Endothelial cell of umbilical vein (primary cell): ENCODE measurements around the gene PLK4. TPM values are rescaled to one million over a fixed set of nuclear protein-coding genes. Genes with fewer than 3 reads are reported as not detected.

Experiments used
- BruUV-seq: library from RNA; stranded (reverse); fragments of 400-500 nt; replicated peaks from 2 replicates; lab custom pipeline; 2021; lab: Mats Ljungman, UMichigan
- CTCF ChIA-PET: fragments of 300-600, 350-600 bp; sonication (Branson Sonifier 250); formaldehyde crosslinking; loops from one replicate; lab custom pipeline; 2021; ENCODE audit warnings: antibody characterized with exemption, inconsistent platforms; lab: Charles Lee
- POLR2A ChIA-PET: fragments of 300-600, 350-600 bp; sonication (Branson Sonifier 250); formaldehyde crosslinking; loops from one replicate; lab custom pipeline; 2021; ENCODE audit warnings: antibody characterized with exemption, inconsistent platforms; lab: Charles Lee
- DNase-seq: peaks from one replicate; pipeline ENCODE4 v3.0.0-alpha.2; 2011; ENCODE audit warnings: low read depth, low spot score
- FAIRE-seq: peaks from 2 replicates; lab custom pipeline; 2011; peaks lifted over from hg19 to GRCh38; lab: Jason Lieb, UNC
- H2AFZ ChIP-seq: 2 replicates; pipeline ENCODE4 v1.6.0; 2012; ENCODE audit warnings: low read depth, low read length, control low read depth, inconsistent platforms
- H3K27ac ChIP-seq: 2 replicates; pipeline ENCODE4 v1.5.1; 2011; ENCODE audit warnings: low read depth, mild to moderate bottlenecking, control low read depth, low read length, moderate library complexity; ENCODE audit not compliant: insufficient read depth
- H3K27me3 ChIP-seq, 2 experiments: 2 replicates each; pipeline versions ENCODE4 v1.6.0 to v1.6.1; 2011; ENCODE audit warnings: low read length in 2 of 2, mixed read lengths in 1 of 2; ENCODE audit not compliant: control insufficient read depth in 2 of 2, insufficient read depth in 2 of 2
- H3K36me3 ChIP-seq, 2 experiments: 2 replicates in 1 of 2; 3 replicates in 1 of 2; pipeline ENCODE4 v1.5.1; 2011; ENCODE audit warnings: low read length in 2 of 2, mild to moderate bottlenecking in 1 of 2, moderate library complexity in 1 of 2; ENCODE audit not compliant: control insufficient read depth in 2 of 2, insufficient read depth in 2 of 2; ENCODE audit errors: extremely low read depth in 1 of 2
- H3K4me1 ChIP-seq: 3 replicates; pipeline ENCODE4 v1.5.1; 2011; ENCODE audit warnings: mild to moderate bottlenecking, low read length; ENCODE audit not compliant: control insufficient read depth, insufficient read depth; ENCODE audit errors: extremely low read depth
- H3K4me2 ChIP-seq: 2 replicates; pipeline ENCODE4 v1.6.1; 2011; ENCODE audit warnings: low read length, control low read depth, mixed read lengths; ENCODE audit not compliant: insufficient read depth
- H3K4me3 ChIP-seq, 3 experiments: fragments of 200-600 bp in 1 of 3; sonication (generic), shearing (Covaris generic) in 1 of 3; replicated peaks in 1 of 3; 2 replicates each; pipeline ENCODE4 v1.5.1; 2011 to 2016; ENCODE audit warnings: control low read depth in 3 of 3, low read length in 3 of 3, mild to moderate bottlenecking in 2 of 3, inconsistent platforms in 1 of 3, low read depth in 1 of 3, moderate library complexity in 1 of 3; ENCODE audit not compliant: insufficient read depth in 1 of 3
- H3K79me2 ChIP-seq: 2 replicates; pipeline ENCODE4 v1.6.0; 2012; ENCODE audit warnings: low read length, inconsistent platforms; ENCODE audit not compliant: control insufficient read depth, insufficient read depth
- H3K9ac ChIP-seq: replicated peaks from 2 replicates; pipeline ENCODE3; 2011; ENCODE audit warnings: low read length, control low read depth; ENCODE audit not compliant: insufficient read depth; ENCODE audit errors: extremely low read depth
- H3K9me1 ChIP-seq: replicated peaks from 3 replicates; pipeline ENCODE4 v1.6.0; 2011; ENCODE audit warnings: mild to moderate bottlenecking, low read length; ENCODE audit not compliant: control insufficient read depth, insufficient read depth; ENCODE audit errors: extremely low read depth
- H3K9me3 ChIP-seq: replicated peaks from 2 replicates; pipeline ENCODE4 v1.5.1; 2012; ENCODE audit warnings: low read length, inconsistent platforms; ENCODE audit not compliant: control insufficient read depth, insufficient read depth
- H4K20me1 ChIP-seq: replicated peaks from 2 replicates; pipeline ENCODE3; 2011; ENCODE audit warnings: mild to moderate bottlenecking, low read length; ENCODE audit not compliant: control insufficient read depth, insufficient read depth; ENCODE audit errors: extremely low read depth
- CTCF ChIP-seq, 2 donors: IDR thresholded peaks; 1 replicate in 1 of 2; 2 replicates in 1 of 2; pipeline ENCODE4 v1.5.1; 2011; ENCODE audit warnings: low read length in 2 of 2, mild to moderate bottlenecking in 2 of 2, moderate library complexity in 2 of 2, control low read depth in 1 of 2, inconsistent platforms in 1 of 2, low read depth in 1 of 2; ENCODE audit not compliant: insufficient read depth in 1 of 2; ENCODE audit errors: extremely low read depth in 1 of 2
- EZH2 ChIP-seq: IDR thresholded peaks from 2 replicates; pipeline ENCODE4 v1.6.1; 2012; ENCODE audit warnings: borderline replicate concordance, low read depth, mild to moderate bottlenecking, moderate library complexity, low read length, inconsistent platforms; ENCODE audit not compliant: severe bottlenecking
- FOS ChIP-seq: IDR thresholded peaks from 2 replicates; pipeline ENCODE4 v1.6.1; 2011; ENCODE audit warnings: mild to moderate bottlenecking, low read length, moderate library complexity, borderline replicate concordance; ENCODE audit not compliant: insufficient read depth
- GATA2 ChIP-seq: IDR thresholded peaks from 2 replicates; pipeline ENCODE4 v1.7.0; 2011; ENCODE audit warnings: low read depth, mild to moderate bottlenecking, moderate library complexity, mixed read lengths, low read length; ENCODE audit not compliant: insufficient read length, insufficient read depth
- JUN ChIP-seq: IDR thresholded peaks from 2 replicates; pipeline ENCODE4 v1.6.1; 2011; ENCODE audit warnings: borderline replicate concordance, low read depth; ENCODE audit not compliant: insufficient read length, insufficient read depth
- MAX ChIP-seq: IDR thresholded peaks from 2 replicates; pipeline ENCODE4 v1.6.1; 2011; ENCODE audit not compliant: insufficient read depth, insufficient read length
- MYC ChIP-seq: IDR thresholded peaks from one replicate; pipeline ENCODE4 v1.6.1; 2011; ENCODE audit warnings: mild to moderate bottlenecking, low read depth, low read length
- POLR2A ChIP-seq: IDR thresholded peaks from 2 replicates; pipeline ENCODE4 v1.6.1; 2012; ENCODE audit warnings: low read depth, mild to moderate bottlenecking, control low read depth, low read length
- POLR2AphosphoS5 ChIP-seq: IDR thresholded peaks from 2 replicates; pipeline ENCODE4 v1.6.1; 2012; ENCODE audit warnings: low read depth, mild to moderate bottlenecking, control low read depth, low read length, moderate library complexity; ENCODE audit not compliant: insufficient read depth
- dilution Hi-C: fragments of 300-500 bp; cut with MboI; formaldehyde crosslinking; loops from one replicate; pipeline ENCODE4 v1.15.0; 2019; ENCODE audit warnings: low sequenced_read_pairs; ENCODE audit not compliant: extremely low pct_ligation_motif_present
- intact Hi-C: fragments of 100-400 bp; cut with micrococcal nuclease; formaldehyde crosslinking; loops from one replicate; pipeline ENCODE4 v1.10.0; 2022
- polyA plus RNA-seq, 4 experiments: library from polyadenylated mRNA; depleted of rRNA in 3 of 4; stranded (reverse) in 3 of 4; unstranded in 1 of 4; fragments of >200 nt; gene quantifications; 2 replicates each; pipeline versions ENCODE4 v1.2.1 to v1.2.3, GENCODE V29; 2011 to 2012; ENCODE audit warnings: missing spikeins in 1 of 4
- total RNA-seq: library from RNA; stranded (reverse); gene quantifications from 2 replicates; pipeline ENCODE4 v1.2.3, GENCODE V29; 2021

Gene PLK4
- total and polyA plus RNA-seq, 2 donors (not counting 3 experiments of a cell fraction or from before 2014, with no cell fraction given): 13.7 to 37.7 TPM

- dilution Hi-C loops (no loop called here), intact Hi-C loops (no loop called here)
- peaks cover 3% of the 10 kb centered on the region for H3K9me3 ChIP-seq
- POLR2A ChIA-PET: no interaction called here
- H4K20me1 ChIP-seq: no peaks in the 10 kb centered on the region
- FAIRE-seq (no peak), DNase-seq (no peak)
- no peak overlapping the region for H3K4me3 ChIP-seq
- no peak overlapping the region for H3K27ac ChIP-seq
- no peak overlapping the region for H2AFZ ChIP-seq
- TF ChIP-seq FOS (no peak), CTCF (IDR thresholded peaks at IDR 0.05; ENCODE audit: extremely low read depth in 1 of 2, insufficient read depth in 1 of 2, low read depth in 1 of 2, low read length in 2 of 2) (no peak), MAX (no peak), POLR2AphosphoS5 (no peak), JUN (no peak)
- no peaks in the 10 kb centered on the region for H3K27me3 ChIP-seq
- H3K9ac ChIP-seq: no peak overlapping the region
- no peak overlapping the region for H3K4me2 ChIP-seq
- no peaks in the 10 kb centered on the region for H3K36me3 ChIP-seq
- BruUV-seq: no TSS peak
- H3K4me1 ChIP-seq: no peaks in the 10 kb centered on the region
- H3K9me1 ChIP-seq: no peaks in the 10 kb centered on the region
- no peaks in the 10 kb centered on the region for H3K79me2 ChIP-seq
- CTCF ChIA-PET: interaction anchor here (0.9 kb wide), 1 partner anchor 11 kb away, joined by 3 read pairs; no protein-coding TSS in a partner anchor
Observed at GRCh38 chr4:127846061-127846460, 34.6 kb upstream of the PLK4 start.

GRCh38 chr4:127846765-127847164, 33.9 kb upstream of the PLK4 start:
- FAIRE-seq: no peak
- H3K4me2 ChIP-seq: no peak overlapping the region
- no peaks in the 10 kb centered on the region for H3K4me1 ChIP-seq
- no peaks in the 10 kb centered on the region for H3K27me3 ChIP-seq
- peaks cover 3% of the 10 kb centered on the region for H3K9me3 ChIP-seq
- intact Hi-C loops (no loop called here), dilution Hi-C loops (no loop called here)
- H3K27ac ChIP-seq: no peak overlapping the region
- TF ChIP-seq POLR2AphosphoS5 (no peak), MYC (no peak), JUN (no peak), GATA2 (no peak), CTCF (IDR thresholded peaks at IDR 0.05; ENCODE audit: extremely low read depth in 1 of 2, insufficient read depth in 1 of 2, low read depth in 1 of 2, low read length in 2 of 2) (no peak), EZH2 (no peak), MAX (no peak), FOS (no peak), POLR2A (no peak)
- POLR2A ChIA-PET: no interaction called here
- no peaks in the 10 kb centered on the region for H3K36me3 ChIP-seq
- DNase-seq: no peak
- H4K20me1 ChIP-seq: no peaks in the 10 kb centered on the region
- H3K79me2 ChIP-seq: no peaks in the 10 kb centered on the region
- CTCF ChIA-PET: interaction anchor here (0.9 kb wide), 1 partner anchor 10 kb away, joined by 3 read pairs; no protein-coding TSS in a partner anchor
- H3K9ac ChIP-seq: no peak overlapping the region
- H2AFZ ChIP-seq: no peak overlapping the region
- H3K4me3 ChIP-seq: no peak overlapping the region
- no TSS peak for BruUV-seq
- no peaks in the 10 kb centered on the region for H3K9me1 ChIP-seq
